ENCODE results near the gene LSM3. TPM values are rescaled to one million over a fixed set of nuclear protein-coding genes. Genes with fewer than 3 reads are reported as not detected.

LSM3 gene
- total and polyA plus RNA-seq, 9 donors, result 7.9 to 18.6 (median 10.8) TPM

GRCh38 chr3:14181253-14181652 lies 2.6 kb downstream of the LSM3 start:
- TF ChIP-seq EP300 (IDR thresholded peaks at IDR 0.05), result no peak
- no peak for TF ChIP-seq POLR2A (IDR thresholded peaks at IDR 0.05)
- no peak for TF ChIP-seq CTCF (IDR thresholded peaks at IDR 0.05)
- no peak overlapping the region for H3K4me3 ChIP-seq
- intact Hi-C loops (cut with DNase I), result no loop called here
- H3K27ac ChIP-seq, result no peak overlapping the region
- H3K36me3 ChIP-seq, result no peaks in the 10 kb centered on the region
- H3K27me3 ChIP-seq, result no peaks in the 10 kb centered on the region
- DNase-seq, result no peak
- H3K4me1 ChIP-seq (ENCODE audit: insufficient read depth), result peaks cover 9% of the 10 kb centered on the region
- H3K9me3 ChIP-seq, result no peaks in the 10 kb centered on the region
- 93 to 97% (median 97%) methylated on average over 3 of the region's 3 CpGs for WGBS, 3 donors

DNA sequence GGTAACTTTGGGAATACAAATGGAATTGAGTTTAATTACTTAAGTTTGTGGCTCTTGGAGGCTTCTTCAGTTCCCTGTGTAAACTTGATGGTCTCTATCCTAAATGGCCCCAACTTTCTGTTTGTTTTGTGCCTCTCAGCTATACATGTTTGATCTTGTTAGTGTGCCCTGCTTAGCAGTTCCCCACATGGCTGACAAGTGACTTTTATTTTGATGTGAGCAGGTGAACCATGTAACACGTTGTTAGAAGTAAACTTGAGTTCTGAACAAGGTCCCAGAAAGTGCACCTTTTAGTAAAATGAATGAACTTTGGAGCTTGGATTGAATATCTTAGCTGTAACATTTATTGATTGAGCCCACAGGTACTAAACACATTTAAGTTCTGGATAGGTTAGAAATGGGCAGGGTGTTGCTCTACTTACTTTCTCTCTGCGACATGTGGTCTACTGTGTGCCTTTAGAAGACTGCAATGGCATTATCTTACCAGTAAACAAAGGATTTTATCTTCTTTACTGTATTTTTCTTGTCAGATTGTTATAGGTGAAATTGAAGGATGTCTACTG lies 4.5 kb downstream of the LSM3 start:
- intact Hi-C loops (cut with DNase I), result no loop called here
- H3K4me1 ChIP-seq (ENCODE audit: insufficient read depth), result peaks cover 2% of the 10 kb centered on the region
- DNase-seq, result no peak
- 55 to 60% (median 55%) methylated on average over 2 of the region's 2 CpGs for WGBS, 3 donors
- no peak overlapping the region for H3K4me3 ChIP-seq
- TF ChIP-seq EP300 (IDR thresholded peaks at IDR 0.05) (no peak), POLR2A (IDR thresholded peaks at IDR 0.05) (no peak), CTCF (IDR thresholded peaks at IDR 0.05) (no peak)
- H3K9me3 ChIP-seq, result no peaks in the 10 kb centered on the region
- no peak overlapping the region for H3K27ac ChIP-seq
- H3K27me3 ChIP-seq, result no peaks in the 10 kb centered on the region
- no peaks in the 10 kb centered on the region for H3K36me3 ChIP-seq

- no peaks in the 10 kb centered on the region for H3K4me1 ChIP-seq (ENCODE audit: insufficient read depth)
- no peak overlapping the region for H3K27ac ChIP-seq
- H3K36me3 ChIP-seq, result no peaks in the 10 kb centered on the region
- TF ChIP-seq CTCF (IDR thresholded peaks at IDR 0.05) (no peak), POLR2A (IDR thresholded peaks at IDR 0.05) (no peak), EP300 (IDR thresholded peaks at IDR 0.05) (no peak)
- no peak overlapping the region for H3K4me3 ChIP-seq
- WGBS, 3 donors, result 84 to 94% (median 90%) methylated on average over 5 of the region's 5 CpGs
- no peak for DNase-seq
- no peaks in the 10 kb centered on the region for H3K9me3 ChIP-seq
- H3K27me3 ChIP-seq, result no peaks in the 10 kb centered on the region
- intact Hi-C loops (cut with DNase I), result no loop called here
These were observed 8.3 kb downstream of the LSM3 start for GRCh38 chr3:14186854-14187458.

GRCh38 chr3:14188041-14188754 lies 9.6 kb downstream of the LSM3 start:
- DNase-seq, result no peak
- Histone ChIP-seq H3K9me3 (no peaks in the 10 kb centered on the region), H3K27ac (no peak overlapping the region), H3K4me3 (no peak overlapping the region), H3K4me1 (ENCODE audit: insufficient read depth) (no peaks in the 10 kb centered on the region), H3K27me3 (no peaks in the 10 kb centered on the region), H3K36me3 (no peaks in the 10 kb centered on the region)
- no peak for TF ChIP-seq EP300 (IDR thresholded peaks at IDR 0.05)
- no peak for TF ChIP-seq POLR2A (IDR thresholded peaks at IDR 0.05)
- no peak for TF ChIP-seq CTCF (IDR thresholded peaks at IDR 0.05)
- intact Hi-C loops (cut with DNase I), result no loop called here
- WGBS, 3 donors, result 67 to 82% (median 68%) methylated on average over 4 of the region's 4 CpGs

Measured in ovary (tissue), 9 donors.